ENCODE measurements around the gene HYI.

GRCh38 chr1:43438006-43438405 lies 15.7 kb downstream of the HYI start:
- TF ChIP-seq CTCF (IDR thresholded peaks at IDR 0.05) (no peak), POLR2A (IDR thresholded peaks at IDR 0.05) (no peak)
